RWPE2 (cell line): Measurements from ENCODE around the gene SH3BP5L.
"Not testable (repeated sequence)": the region's sequence is repeated elsewhere in the genome, so short reads cannot be mapped to it uniquely, and the experiment has no call there.

Experiments
- ATAC-seq: fragments of 200-7000 bp; cut with Tn5 transposase; 3 replicates; pipeline ENCODE4 v1.9.1; 2021; ENCODE audit warnings: low read depth
- DNase-seq: peaks from one replicate; pipeline ENCODE4 v3.0.0-alpha.2; 2020; ENCODE audit warnings: low spot score
- H3K27ac ChIP-seq: fragments of 450-650 bp; 2 replicates; pipeline ENCODE4 v1.5.1; 2017; ENCODE audit warnings: mild to moderate bottlenecking; ENCODE audit not compliant: poor library complexity, severe bottlenecking
- H3K27me3 ChIP-seq: fragments of 250-450 bp; sonication (Bioruptor Pico); 2 replicates; pipeline ENCODE4 v1.5.1; 2021; ENCODE audit warnings: mild to moderate bottlenecking, moderate library complexity; ENCODE audit not compliant: insufficient read depth, poor library complexity, severe bottlenecking
- H3K36me3 ChIP-seq: fragments of 250-450 bp; sonication (Bioruptor Pico); 2 replicates; pipeline ENCODE4 v1.5.1; 2020; ENCODE audit warnings: low read depth, mild to moderate bottlenecking, moderate library complexity
- H3K4me1 ChIP-seq: fragments of 250-450 bp; sonication (Bioruptor Pico); 2 replicates; pipeline ENCODE4 v1.5.1; 2021; ENCODE audit warnings: mild to moderate bottlenecking, moderate library complexity; ENCODE audit not compliant: insufficient read depth, poor library complexity, severe bottlenecking
- H3K4me3 ChIP-seq: fragments of 250-450 bp; sonication (Bioruptor Pico); 2 replicates; pipeline ENCODE4 v1.5.1; 2021; ENCODE audit warnings: mild to moderate bottlenecking, moderate library complexity; ENCODE audit not compliant: severe bottlenecking
- H3K9me3 ChIP-seq: fragments of 250-450 bp; sonication (Bioruptor Pico); 2 replicates; pipeline ENCODE4 v1.5.1; 2021; ENCODE audit warnings: mild to moderate bottlenecking, moderate library complexity; ENCODE audit not compliant: severe bottlenecking
- TF ChIP-seq, protein P1 (sequence below): fragments of 450-650 bp; IDR thresholded peaks from one replicate; pipeline ENCODE4 v1.5.1; 2017; ENCODE audit warnings: mild to moderate bottlenecking, moderate library complexity; ENCODE audit not compliant: poor library complexity, severe bottlenecking

The SH3BP5L gene

DNA sequence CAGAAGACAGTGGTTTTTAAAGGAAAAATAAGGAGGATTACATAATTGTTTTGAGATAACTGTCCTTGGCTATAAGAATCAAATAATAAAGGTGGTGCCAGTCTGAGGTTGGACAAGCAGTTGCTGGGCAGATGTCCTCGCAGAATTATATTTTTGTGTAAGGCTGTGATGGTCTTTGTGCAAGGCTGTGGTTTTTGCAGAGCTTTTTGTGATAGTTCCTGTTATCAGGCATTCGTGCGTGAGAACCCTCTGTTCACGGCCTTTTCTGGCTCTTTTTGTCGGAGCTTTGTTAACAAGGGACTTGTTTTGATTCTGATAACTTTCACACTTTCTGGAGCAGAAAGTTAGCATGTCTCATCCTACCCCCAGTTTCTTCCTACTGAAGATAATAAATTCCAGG is 33.4 kb downstream of the SH3BP5L start:
- Histone ChIP-seq H3K4me1 (no peaks in the 10 kb centered on the region), H3K27ac (no peak overlapping the region), H3K36me3 (no peaks in the 10 kb centered on the region), H3K27me3 (no peaks in the 10 kb centered on the region), H3K4me3 (no peak overlapping the region), H3K9me3 (no peaks in the 10 kb centered on the region)
- TF ChIP-seq, protein P1, sequence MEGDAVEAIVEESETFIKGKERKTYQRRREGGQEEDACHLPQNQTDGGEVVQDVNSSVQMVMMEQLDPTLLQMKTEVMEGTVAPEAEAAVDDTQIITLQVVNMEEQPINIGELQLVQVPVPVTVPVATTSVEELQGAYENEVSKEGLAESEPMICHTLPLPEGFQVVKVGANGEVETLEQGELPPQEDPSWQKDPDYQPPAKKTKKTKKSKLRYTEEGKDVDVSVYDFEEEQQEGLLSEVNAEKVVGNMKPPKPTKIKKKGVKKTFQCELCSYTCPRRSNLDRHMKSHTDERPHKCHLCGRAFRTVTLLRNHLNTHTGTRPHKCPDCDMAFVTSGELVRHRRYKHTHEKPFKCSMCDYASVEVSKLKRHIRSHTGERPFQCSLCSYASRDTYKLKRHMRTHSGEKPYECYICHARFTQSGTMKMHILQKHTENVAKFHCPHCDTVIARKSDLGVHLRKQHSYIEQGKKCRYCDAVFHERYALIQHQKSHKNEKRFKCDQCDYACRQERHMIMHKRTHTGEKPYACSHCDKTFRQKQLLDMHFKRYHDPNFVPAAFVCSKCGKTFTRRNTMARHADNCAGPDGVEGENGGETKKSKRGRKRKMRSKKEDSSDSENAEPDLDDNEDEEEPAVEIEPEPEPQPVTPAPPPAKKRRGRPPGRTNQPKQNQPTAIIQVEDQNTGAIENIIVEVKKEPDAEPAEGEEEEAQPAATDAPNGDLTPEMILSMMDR: no peak
- ATAC-seq: no peak
- DNase-seq: no peak

DNA sequence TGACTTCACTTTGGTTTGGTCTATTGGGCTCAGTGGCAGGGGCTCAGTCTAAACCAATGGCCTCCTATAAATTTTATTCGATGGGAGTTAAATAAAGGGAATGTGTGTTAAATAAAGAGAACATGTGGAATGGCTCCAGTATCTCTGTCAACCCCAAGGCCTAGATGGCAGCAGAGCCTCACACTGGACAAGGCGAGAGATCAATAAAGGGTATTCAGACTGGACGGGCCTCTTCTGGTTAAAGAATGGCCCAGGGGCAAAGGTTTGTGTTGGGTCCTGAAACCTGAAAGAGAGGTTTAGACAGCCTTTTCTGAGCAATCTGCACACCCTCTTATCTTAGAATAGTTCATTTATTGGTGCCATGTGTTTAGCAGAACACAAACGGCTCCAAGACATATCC is 34.7 kb downstream of the SH3BP5L start:
- no peaks in the 10 kb centered on the region for H3K9me3 ChIP-seq
- ATAC-seq (no peak), DNase-seq (no peak)
- no peak overlapping the region for H3K4me3 ChIP-seq
- H3K4me1 ChIP-seq: no peaks in the 10 kb centered on the region
- no peaks in the 10 kb centered on the region for H3K27me3 ChIP-seq
- H3K27ac ChIP-seq: no peak overlapping the region
- TF ChIP-seq, protein P1: no peak
- no peaks in the 10 kb centered on the region for H3K36me3 ChIP-seq

DNA sequence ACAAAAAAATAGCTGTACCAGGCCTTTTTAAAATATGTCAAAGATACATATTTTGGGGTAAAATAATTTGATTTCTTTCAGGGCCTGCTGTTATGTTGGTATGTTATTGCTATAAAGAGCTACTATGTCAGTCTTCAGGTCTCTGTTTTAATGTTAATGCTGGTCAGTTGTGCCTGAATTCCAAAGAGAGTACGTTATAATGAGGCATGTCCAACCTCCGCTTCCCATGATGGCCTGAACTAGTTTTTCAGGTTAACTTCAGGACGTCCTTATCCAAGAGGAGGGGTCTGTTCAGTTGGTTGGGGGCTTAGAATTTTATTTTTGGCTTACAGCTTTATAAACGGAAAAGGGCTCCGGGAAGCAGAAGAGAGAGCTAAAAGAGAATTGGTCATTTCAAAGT is 35.3 kb downstream of the SH3BP5L start:
- Histone ChIP-seq H3K36me3 (no peaks in the 10 kb centered on the region), H3K4me1 (no peaks in the 10 kb centered on the region), H3K4me3 (no peak overlapping the region), H3K27me3 (no peaks in the 10 kb centered on the region), H3K9me3 (no peaks in the 10 kb centered on the region), H3K27ac (no peak overlapping the region)
- TF ChIP-seq, protein P1: no peak
- DNase-seq: no peak
- ATAC-seq: no peak

DNA sequence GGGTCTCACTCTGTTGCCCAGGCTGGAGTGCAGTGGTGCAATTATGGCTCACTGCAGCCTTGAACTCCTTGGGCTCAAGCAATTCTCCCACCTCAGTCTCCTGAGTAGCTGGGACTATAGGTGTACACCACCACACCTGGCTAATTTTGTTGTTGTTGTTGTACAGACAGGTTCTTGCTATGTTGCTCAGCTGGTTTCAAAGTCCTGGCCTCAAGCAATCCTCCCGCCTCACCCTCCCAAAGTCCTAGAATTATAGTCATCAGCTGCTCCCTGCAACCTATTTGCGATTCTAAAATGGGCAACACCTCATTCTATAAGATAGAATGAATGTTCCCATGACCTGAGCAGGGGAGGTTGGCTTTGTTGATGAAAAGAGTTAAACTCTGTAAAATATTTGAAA is 36.4 kb downstream of the SH3BP5L start:
- not testable (repeated sequence) for H3K27me3 ChIP-seq, ATAC-seq, H3K4me1 ChIP-seq, DNase-seq, H3K36me3 ChIP-seq, H3K4me3 ChIP-seq, H3K9me3 ChIP-seq, H3K27ac ChIP-seq

DNA sequence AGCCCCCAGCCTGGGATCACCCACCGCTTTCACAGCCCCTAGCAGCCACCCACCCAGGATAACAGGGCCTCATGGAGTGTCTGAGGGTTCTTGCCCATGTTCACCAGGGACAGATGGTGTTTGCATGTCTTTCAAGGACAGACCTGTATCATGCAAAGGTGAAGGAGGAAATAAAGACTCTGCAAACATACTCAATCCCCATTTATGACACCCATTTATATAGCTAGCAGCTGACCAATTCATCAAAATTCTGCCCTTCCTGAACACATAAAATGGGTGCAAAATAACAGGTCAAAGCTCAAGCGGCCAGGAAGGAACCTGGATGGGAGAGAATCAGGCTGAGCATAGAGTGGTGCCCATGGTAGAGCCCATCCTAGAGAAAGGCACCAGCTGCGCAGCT is 37.4 kb downstream of the SH3BP5L start:
- no peak overlapping the region for H3K4me3 ChIP-seq
- DNase-seq (no peak), ATAC-seq (no peak)
- H3K27ac ChIP-seq: no peak overlapping the region
- H3K4me1 ChIP-seq: no peaks in the 10 kb centered on the region
- no peaks in the 10 kb centered on the region for H3K36me3 ChIP-seq
- H3K9me3 ChIP-seq: no peaks in the 10 kb centered on the region
- TF ChIP-seq, protein P1: no peak
- H3K27me3 ChIP-seq: no peaks in the 10 kb centered on the region
